Prostate gland (tissue), 2 donors: Measurements from ENCODE around the gene NFKBIB. TPM values are rescaled to one million over a fixed set of nuclear protein-coding genes. Genes with fewer than 3 reads are reported as not detected.

ENCODE experiments used
- DNase-seq: peaks from one replicate; pipeline ENCODE4 v3.0.0-alpha.2; 2019; ENCODE audit warnings: low spot score
- H3K27ac ChIP-seq, 2 donors: fragments of 200-600 bp; sonication (generic); 2 replicates each; pipeline ENCODE4 v1.5.1; 2017 to 2019
- H3K27me3 ChIP-seq: fragments of 200-600 bp; sonication (generic); replicated peaks from 2 replicates; pipeline ENCODE4 v1.5.1; 2019; ENCODE audit not compliant: insufficient read depth
- H3K36me3 ChIP-seq, 2 donors: fragments of 200-600 bp; sonication (generic); 1 replicate in 1 of 2; 2 replicates in 1 of 2; pipeline versions ENCODE4 v1.5.1 to v1.8.1; 2017 to 2019
- H3K4me1 ChIP-seq: fragments of 200-600 bp; sonication (generic); replicated peaks from 2 replicates; pipeline ENCODE4 v1.5.1; 2019
- H3K4me3 ChIP-seq, 2 donors: fragments of 200-600 bp; sonication (generic); 2 replicates each; pipeline ENCODE4 v1.5.1; 2017 to 2019
- H3K9me3 ChIP-seq: fragments of 200-600 bp; sonication (generic); 2 replicates; pipeline ENCODE4 v1.5.1; 2017
- CTCF ChIP-seq, 4 experiments: fragments of 200-600 bp in 2 of 4; fragments of 450-650 bp in 2 of 4; sonication (generic) in 2 of 4; IDR thresholded peaks; 1 replicate in 3 of 4; 2 replicates in 1 of 4; pipeline ENCODE4 v1.5.1; 2016 to 2019; ENCODE audit warnings: antibody characterized with exemption in 4 of 4, mild to moderate bottlenecking in 2 of 4, moderate library complexity in 2 of 4
- POLR2A ChIP-seq: fragments of 450-650 bp; IDR thresholded peaks from one replicate; pipeline ENCODE4 v1.6.1; 2016; ENCODE audit warnings: antibody characterized with exemption, mild to moderate bottlenecking
- POLR2AphosphoS5 ChIP-seq: sonication (generic); formaldehyde crosslinking; IDR thresholded peaks from one replicate; pipeline ENCODE4 v1.6.1; 2017; ENCODE audit warnings: antibody characterized with exemption
- WGBS: methylation state at CpG from one replicate; pipeline ENCODE4 v1.1.5; 2018; 5-methylcytosine and 5-hydroxymethylcytosine counted together
- intact Hi-C: fragments of 100-400 bp; cut with DNase I; formaldehyde crosslinking; loops from one replicate; pipeline ENCODE4 v1.14.2; 2022
- total RNA-seq, 2 donors: library from RNA; depleted of rRNA; stranded (reverse); fragments of >200 nt; gene quantifications; one replicate each; pipeline ENCODE4 v1.1.0, GENCODE V29; 2016

NFKBIB gene
- total RNA-seq, 2 donors from 2014 or later = 29.8 to 50.6 TPM

- WGBS = 3% methylated on average over 25 of the region's 25 CpGs
- no peaks in the 10 kb centered on the region for H3K36me3 ChIP-seq
- H3K27ac ChIP-seq = peak overlapping the region; percentile 84 to 87
- DNase-seq = peak; percentile 13
- TF ChIP-seq CTCF (IDR thresholded peaks at IDR 0.05) (no peak), POLR2A (no peak), POLR2AphosphoS5 (no peak)
- peaks cover 4% of the 10 kb centered on the region for H3K4me1 ChIP-seq
- no peaks in the 10 kb centered on the region for H3K27me3 ChIP-seq
- intact Hi-C loops = loop anchor here (5.0 kb wide), 1 partner anchor 47 kb away; no protein-coding TSS in a partner anchor
- H3K4me3 ChIP-seq = peak overlapping the region; percentile 76 to 84
- no peaks in the 10 kb centered on the region for H3K9me3 ChIP-seq
Observed at GRCh38 chr19:38898788-38899446, 852 bp upstream of the NFKBIB start.

GRCh38 chr19:38900202-38900629 lies 447 bp downstream of the NFKBIB start:
- no peaks in the 10 kb centered on the region for H3K27me3 ChIP-seq
- H3K4me3 ChIP-seq = peak overlapping the region; percentile 76 to 85
- intact Hi-C loops = no loop called here
- DNase-seq = no peak
- H3K36me3 ChIP-seq = peaks cover 0 to 6% of the 10 kb centered on the region in 2 donors
- H3K9me3 ChIP-seq = no peaks in the 10 kb centered on the region
- H3K4me1 ChIP-seq = peaks cover 4% of the 10 kb centered on the region
- no peak for TF ChIP-seq POLR2A
- TF ChIP-seq POLR2AphosphoS5 = no peak
- no peak for TF ChIP-seq CTCF (IDR thresholded peaks at IDR 0.05)
- under 1% methylated on average over 8 of the region's 8 CpGs for WGBS
- H3K27ac ChIP-seq = peak overlapping the region; percentile 82 to 87

- peaks cover 0 to 8% of the 10 kb centered on the region in 2 donors for H3K36me3 ChIP-seq
- peak overlapping the region in 1 of 2 donors; percentile 82 for H3K27ac ChIP-seq
- TF ChIP-seq POLR2AphosphoS5 (no peak), POLR2A (no peak), CTCF (IDR thresholded peaks at IDR 0.05) (no peak)
- no peaks in the 10 kb centered on the region for H3K27me3 ChIP-seq
- intact Hi-C loops = no loop called here
- 35% methylated on average over 3 of the region's 3 CpGs for WGBS
- H3K4me1 ChIP-seq = peaks cover 4% of the 10 kb centered on the region
- no peaks in the 10 kb centered on the region for H3K9me3 ChIP-seq
- peak overlapping the region in 1 of 2 donors; percentile 76 for H3K4me3 ChIP-seq
- no peak for DNase-seq
Observed at GRCh38 chr19:38900743-38901190, 998 bp downstream of the NFKBIB start.

- WGBS = 93% methylated on average over 1 of the region's 1 CpG
Observed at GRCh38 chr19:38901683-38902082, 1.9 kb downstream of the NFKBIB start.

More at GRCh38 chr19:38901683-38902082, 1.9 kb downstream of the NFKBIB start:
- Histone ChIP-seq H3K27ac (no peak overlapping the region), H3K27me3 (no peaks in the 10 kb centered on the region), H3K9me3 (no peaks in the 10 kb centered on the region), H3K4me3 (no peak overlapping the region), H3K4me1 (peaks cover 4% of the 10 kb centered on the region), H3K36me3 (peaks cover 0 to 8% of the 10 kb centered on the region in 2 donors)
- intact Hi-C loops = no loop called here
- TF ChIP-seq POLR2A = no peak
- no peak for TF ChIP-seq CTCF (IDR thresholded peaks at IDR 0.05)
- TF ChIP-seq POLR2AphosphoS5 = no peak
- DNase-seq = no peak
